Measurements from ENCODE around the gene VPS16.
A peak's percentile ranks its signal among the peaks of the same experiment; 100 is the strongest.

Gene VPS16

DNA sequence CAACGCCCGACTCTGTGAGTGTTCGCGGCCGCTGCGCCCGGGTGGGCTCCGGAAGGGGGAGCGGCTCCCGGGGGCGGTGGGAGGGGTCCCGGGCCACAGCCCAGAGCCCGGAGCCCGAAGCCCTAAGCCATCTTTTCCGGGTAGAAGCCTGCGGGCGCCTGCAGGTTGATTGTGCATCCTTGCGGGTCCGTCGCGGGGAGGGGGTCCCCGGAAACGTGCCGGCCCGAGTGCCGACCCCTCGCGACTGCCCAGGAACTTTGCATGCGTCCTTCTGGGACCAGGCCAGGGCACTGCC, 33.1 kb downstream of the VPS16 start:
- Histone ChIP-seq H3K4me3 (replicated peaks; ENCODE audit: insufficient read depth, low read length) (peak overlapping the region; percentile 93), H3K27me3 (ENCODE audit: insufficient read depth, poor library complexity, severe bottlenecking) (no peaks in the 10 kb centered on the region), H3K27ac (replicated peaks) (peak overlapping the region; percentile 74)
- TF ChIP-seq, protein P1, sequence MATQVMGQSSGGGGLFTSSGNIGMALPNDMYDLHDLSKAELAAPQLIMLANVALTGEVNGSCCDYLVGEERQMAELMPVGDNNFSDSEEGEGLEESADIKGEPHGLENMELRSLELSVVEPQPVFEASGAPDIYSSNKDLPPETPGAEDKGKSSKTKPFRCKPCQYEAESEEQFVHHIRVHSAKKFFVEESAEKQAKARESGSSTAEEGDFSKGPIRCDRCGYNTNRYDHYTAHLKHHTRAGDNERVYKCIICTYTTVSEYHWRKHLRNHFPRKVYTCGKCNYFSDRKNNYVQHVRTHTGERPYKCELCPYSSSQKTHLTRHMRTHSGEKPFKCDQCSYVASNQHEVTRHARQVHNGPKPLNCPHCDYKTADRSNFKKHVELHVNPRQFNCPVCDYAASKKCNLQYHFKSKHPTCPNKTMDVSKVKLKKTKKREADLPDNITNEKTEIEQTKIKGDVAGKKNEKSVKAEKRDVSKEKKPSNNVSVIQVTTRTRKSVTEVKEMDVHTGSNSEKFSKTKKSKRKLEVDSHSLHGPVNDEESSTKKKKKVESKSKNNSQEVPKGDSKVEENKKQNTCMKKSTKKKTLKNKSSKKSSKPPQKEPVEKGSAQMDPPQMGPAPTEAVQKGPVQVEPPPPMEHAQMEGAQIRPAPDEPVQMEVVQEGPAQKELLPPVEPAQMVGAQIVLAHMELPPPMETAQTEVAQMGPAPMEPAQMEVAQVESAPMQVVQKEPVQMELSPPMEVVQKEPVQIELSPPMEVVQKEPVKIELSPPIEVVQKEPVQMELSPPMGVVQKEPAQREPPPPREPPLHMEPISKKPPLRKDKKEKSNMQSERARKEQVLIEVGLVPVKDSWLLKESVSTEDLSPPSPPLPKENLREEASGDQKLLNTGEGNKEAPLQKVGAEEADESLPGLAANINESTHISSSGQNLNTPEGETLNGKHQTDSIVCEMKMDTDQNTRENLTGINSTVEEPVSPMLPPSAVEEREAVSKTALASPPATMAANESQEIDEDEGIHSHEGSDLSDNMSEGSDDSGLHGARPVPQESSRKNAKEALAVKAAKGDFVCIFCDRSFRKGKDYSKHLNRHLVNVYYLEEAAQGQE (IDR thresholded peaks at IDR 0.05; ENCODE audit: insufficient replicate concordance, low read depth): no peak
- TF ChIP-seq, protein P2, sequence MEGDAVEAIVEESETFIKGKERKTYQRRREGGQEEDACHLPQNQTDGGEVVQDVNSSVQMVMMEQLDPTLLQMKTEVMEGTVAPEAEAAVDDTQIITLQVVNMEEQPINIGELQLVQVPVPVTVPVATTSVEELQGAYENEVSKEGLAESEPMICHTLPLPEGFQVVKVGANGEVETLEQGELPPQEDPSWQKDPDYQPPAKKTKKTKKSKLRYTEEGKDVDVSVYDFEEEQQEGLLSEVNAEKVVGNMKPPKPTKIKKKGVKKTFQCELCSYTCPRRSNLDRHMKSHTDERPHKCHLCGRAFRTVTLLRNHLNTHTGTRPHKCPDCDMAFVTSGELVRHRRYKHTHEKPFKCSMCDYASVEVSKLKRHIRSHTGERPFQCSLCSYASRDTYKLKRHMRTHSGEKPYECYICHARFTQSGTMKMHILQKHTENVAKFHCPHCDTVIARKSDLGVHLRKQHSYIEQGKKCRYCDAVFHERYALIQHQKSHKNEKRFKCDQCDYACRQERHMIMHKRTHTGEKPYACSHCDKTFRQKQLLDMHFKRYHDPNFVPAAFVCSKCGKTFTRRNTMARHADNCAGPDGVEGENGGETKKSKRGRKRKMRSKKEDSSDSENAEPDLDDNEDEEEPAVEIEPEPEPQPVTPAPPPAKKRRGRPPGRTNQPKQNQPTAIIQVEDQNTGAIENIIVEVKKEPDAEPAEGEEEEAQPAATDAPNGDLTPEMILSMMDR (IDR thresholded peaks at IDR 0.05; ENCODE audit: insufficient read depth, low read length): no peak
- no peak for TF ChIP-seq POLR2AphosphoS5 (IDR thresholded peaks at IDR 0.05; ENCODE audit: low read depth)
- TF ChIP-seq SPI1 (IDR thresholded peaks at IDR 0.05; ENCODE audit: borderline replicate concordance, low read depth): no peak
- no peak for TF ChIP-seq GABPA (IDR thresholded peaks at IDR 0.05; ENCODE audit: low read depth)
- peak in 1 of 2 experiments; percentile 10 for DNase-seq (ENCODE audit: low read depth in 1 of 2, low spot score in 1 of 2)

DNA sequence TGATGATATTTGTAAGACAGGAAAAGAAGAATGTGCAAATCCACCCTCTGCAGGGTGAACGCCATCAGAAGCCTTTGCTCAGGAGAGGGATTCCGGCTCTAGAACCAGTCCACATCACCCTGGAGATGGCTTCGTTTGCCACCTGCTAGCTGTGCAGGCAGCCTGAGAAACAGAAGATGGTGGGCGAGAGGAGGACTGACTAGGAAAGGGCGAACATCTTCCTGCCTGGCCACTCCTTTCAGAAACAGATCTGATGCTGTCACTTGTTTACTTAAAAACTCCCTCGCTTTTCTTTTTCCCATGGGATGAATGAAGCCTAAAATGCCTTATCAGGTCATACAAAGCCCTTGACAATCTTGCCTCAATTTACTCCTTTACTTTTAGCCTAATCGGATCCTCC, 33.9 kb downstream of the VPS16 start:
- peak overlapping the region; percentile 93 for H3K4me3 ChIP-seq (replicated peaks; ENCODE audit: insufficient read depth, low read length)
- H3K27ac ChIP-seq (replicated peaks): no peak overlapping the region
- no peak for DNase-seq (ENCODE audit: low read depth in 1 of 2, low spot score in 1 of 2)
- no peaks in the 10 kb centered on the region for H3K27me3 ChIP-seq (ENCODE audit: insufficient read depth, poor library complexity, severe bottlenecking)
- TF ChIP-seq SPI1 (IDR thresholded peaks at IDR 0.05; ENCODE audit: borderline replicate concordance, low read depth): no peak
- TF ChIP-seq, protein P1 (IDR thresholded peaks at IDR 0.05; ENCODE audit: insufficient replicate concordance, low read depth): no peak
- TF ChIP-seq GABPA (IDR thresholded peaks at IDR 0.05; ENCODE audit: low read depth): no peak

DNA sequence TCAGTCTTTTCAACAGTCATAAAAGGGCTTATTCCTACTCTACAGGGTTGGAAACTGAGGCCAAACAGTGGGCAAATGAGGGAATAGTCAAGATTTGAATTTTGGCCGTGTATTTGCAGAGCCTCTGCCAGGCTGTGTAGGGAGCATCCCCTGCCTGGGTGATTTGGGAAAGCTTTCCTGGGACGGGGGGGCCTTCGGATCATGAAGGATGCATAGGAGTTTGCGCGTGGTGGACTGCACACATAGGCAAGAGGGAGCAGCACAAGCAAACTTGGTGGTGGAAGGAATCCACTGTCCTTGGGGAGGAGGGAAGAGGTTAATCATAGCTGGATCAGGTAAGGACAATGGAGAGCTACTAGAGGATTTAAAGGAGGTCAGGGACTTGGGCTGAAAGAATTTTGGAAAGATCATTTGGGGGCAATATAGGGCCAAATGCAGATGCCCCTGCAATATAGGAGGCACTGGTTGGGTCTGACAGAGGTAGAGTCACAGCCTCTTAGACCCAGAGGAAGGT, 35.2 kb downstream of the VPS16 start:
- TF ChIP-seq, protein P2 (IDR thresholded peaks at IDR 0.05; ENCODE audit: insufficient read depth, low read length): no peak
- TF ChIP-seq SPI1 (IDR thresholded peaks at IDR 0.05; ENCODE audit: borderline replicate concordance, low read depth) (no peak), POLR2AphosphoS5 (IDR thresholded peaks at IDR 0.05; ENCODE audit: low read depth) (no peak), GABPA (IDR thresholded peaks at IDR 0.05; ENCODE audit: low read depth) (no peak)
- TF ChIP-seq, protein P1 (IDR thresholded peaks at IDR 0.05; ENCODE audit: insufficient replicate concordance, low read depth): no peak
- no peak overlapping the region for H3K4me3 ChIP-seq (replicated peaks; ENCODE audit: insufficient read depth, low read length)
- no peak for DNase-seq (ENCODE audit: low read depth in 1 of 2, low spot score in 1 of 2)
- no peak overlapping the region for H3K27ac ChIP-seq (replicated peaks)
- no peaks in the 10 kb centered on the region for H3K27me3 ChIP-seq (ENCODE audit: insufficient read depth, poor library complexity, severe bottlenecking)
